MCF 10A (cell line): ENCODE data around the gene TCEA2. TPM values are rescaled to one million over a fixed set of nuclear protein-coding genes. Genes with fewer than 3 reads are reported as not detected.
A peak's percentile ranks its signal among the peaks of the same experiment; 100 is the strongest.

Experiments used
- BruUV-seq: library from RNA; stranded (reverse); fragments of 400-500 nt; replicated peaks from 2 replicates; lab custom pipeline; 2021; lab: Mats Ljungman, UMichigan
- CTCF ChIA-PET: fragments of 300-600 bp; sonication (Branson Sonifier 250); formaldehyde crosslinking; extraction: SDS; loops from one replicate; lab custom pipeline; 2021; ENCODE audit warnings: antibody characterized with exemption, inconsistent platforms; lab: Yijun Ruan, JAX
- POLR2A ChIA-PET: fragments of 300-600, 350-650 bp; sonication (Branson Sonifier 250); formaldehyde crosslinking; extraction: SDS; loops from one replicate; lab custom pipeline; 2020; ENCODE audit warnings: antibody characterized with exemption, inconsistent platforms; lab: Yijun Ruan, JAX
- DNase-seq: peaks from one replicate; pipeline ENCODE4 v3.0.0-alpha.2; 2018; ENCODE audit not compliant: unreplicated experiment
- H3K27ac Mint-ChIP-seq: one replicate; pipeline ENCODE4 v1.8.0; 2022; ENCODE audit warnings: mild to moderate bottlenecking, low read depth, mixed read lengths; ENCODE audit not compliant: unreplicated experiment
- H3K27me3 Mint-ChIP-seq: one replicate; pipeline ENCODE4 v1.8.0; 2022; ENCODE audit warnings: mixed read lengths; ENCODE audit not compliant: insufficient read depth, unreplicated experiment
- H3K36me3 Mint-ChIP-seq: one replicate; pipeline ENCODE4 v1.8.0; 2022; ENCODE audit warnings: mild to moderate bottlenecking, moderate library complexity, mixed read lengths; ENCODE audit not compliant: insufficient read depth, unreplicated experiment
- H3K4me1 Mint-ChIP-seq: one replicate; pipeline ENCODE4 v1.8.0; 2022; ENCODE audit warnings: mixed read lengths; ENCODE audit not compliant: insufficient read depth, unreplicated experiment
- H3K4me3 Mint-ChIP-seq: one replicate; pipeline ENCODE4 v1.8.0; 2022; ENCODE audit warnings: mild to moderate bottlenecking, moderate library complexity, mixed read lengths; ENCODE audit not compliant: unreplicated experiment
- H3K9me3 Mint-ChIP-seq: one replicate; pipeline ENCODE4 v1.8.0; 2022; ENCODE audit warnings: mixed read lengths; ENCODE audit not compliant: unreplicated experiment
- intact Hi-C: fragments of 100-400 bp; cut with micrococcal nuclease; formaldehyde crosslinking; loops from 2 replicates; pipeline ENCODE4 v1.14.1; 2022
- total RNA-seq: library from RNA; stranded (reverse); gene quantifications from 2 replicates; pipeline ENCODE4 v1.2.3, GENCODE V29; 2022
- TF ChIP-seq, protein P1 (sequence below): fragments of 200-600 bp; IDR thresholded peaks from one replicate; pipeline ENCODE4 v1.8.0; 2022; ENCODE audit warnings: antibody characterized with exemption, mild to moderate bottlenecking; ENCODE audit not compliant: unreplicated experiment

The TCEA2 gene
- total RNA-seq, 1 experiment from 2014 or later, result 30.8 TPM

DNA sequence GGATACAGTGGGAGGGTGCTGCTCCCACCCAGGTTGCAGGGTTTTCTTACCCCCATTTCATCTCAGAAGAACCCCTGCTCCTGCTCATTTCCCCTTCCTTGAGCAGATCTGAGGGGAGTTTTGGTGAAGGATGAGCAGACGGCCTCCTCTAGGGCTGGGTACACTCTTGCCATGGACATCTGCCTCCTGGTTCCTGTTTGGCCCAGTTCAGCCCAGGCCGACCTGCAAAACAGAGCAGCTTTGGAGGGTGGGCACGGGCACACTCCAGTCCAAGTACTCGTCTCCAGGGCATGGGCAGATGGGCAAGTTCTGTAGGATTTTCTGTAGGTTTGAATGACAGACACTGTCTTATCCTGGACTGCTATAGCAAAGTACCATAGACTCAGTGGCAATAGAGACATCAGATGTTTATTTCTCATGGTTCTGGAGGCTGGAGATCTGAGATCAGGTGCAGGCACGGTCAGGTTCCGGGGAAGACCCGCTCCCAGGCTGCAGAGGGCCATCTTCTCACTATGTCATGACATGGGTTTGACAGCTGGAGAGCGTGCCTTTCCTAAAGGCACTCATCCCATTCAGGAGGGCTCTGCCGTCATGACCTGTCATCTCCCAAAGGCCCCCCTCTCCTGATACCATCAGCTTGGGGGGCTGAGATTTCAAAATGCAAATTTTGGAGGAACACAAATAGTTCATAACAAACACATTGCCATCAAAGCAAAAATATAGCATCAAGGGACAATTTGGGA, 38.1 kb downstream of the TCEA2 start:
- H3K4me3 Mint-ChIP-seq, result no peak overlapping the region
- H3K27me3 Mint-ChIP-seq, result peaks cover 39% of the 10 kb centered on the region
- DNase-seq, result no peak
- intact Hi-C loops, result no loop called here
- CTCF ChIA-PET, result interaction anchor here (0.6 to 2.1 kb wide), 9 partner anchors 9 to 82 kb away, joined by 3 to 6 read pairs (median 3); partner anchors contain the start of gene LKAAEAR1
- TF ChIP-seq, protein P1, sequence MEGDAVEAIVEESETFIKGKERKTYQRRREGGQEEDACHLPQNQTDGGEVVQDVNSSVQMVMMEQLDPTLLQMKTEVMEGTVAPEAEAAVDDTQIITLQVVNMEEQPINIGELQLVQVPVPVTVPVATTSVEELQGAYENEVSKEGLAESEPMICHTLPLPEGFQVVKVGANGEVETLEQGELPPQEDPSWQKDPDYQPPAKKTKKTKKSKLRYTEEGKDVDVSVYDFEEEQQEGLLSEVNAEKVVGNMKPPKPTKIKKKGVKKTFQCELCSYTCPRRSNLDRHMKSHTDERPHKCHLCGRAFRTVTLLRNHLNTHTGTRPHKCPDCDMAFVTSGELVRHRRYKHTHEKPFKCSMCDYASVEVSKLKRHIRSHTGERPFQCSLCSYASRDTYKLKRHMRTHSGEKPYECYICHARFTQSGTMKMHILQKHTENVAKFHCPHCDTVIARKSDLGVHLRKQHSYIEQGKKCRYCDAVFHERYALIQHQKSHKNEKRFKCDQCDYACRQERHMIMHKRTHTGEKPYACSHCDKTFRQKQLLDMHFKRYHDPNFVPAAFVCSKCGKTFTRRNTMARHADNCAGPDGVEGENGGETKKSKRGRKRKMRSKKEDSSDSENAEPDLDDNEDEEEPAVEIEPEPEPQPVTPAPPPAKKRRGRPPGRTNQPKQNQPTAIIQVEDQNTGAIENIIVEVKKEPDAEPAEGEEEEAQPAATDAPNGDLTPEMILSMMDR, result no peak
- no peaks in the 10 kb centered on the region for H3K36me3 Mint-ChIP-seq
- no peaks in the 10 kb centered on the region for H3K4me1 Mint-ChIP-seq
- BruUV-seq, result no TSS peak
- POLR2A ChIA-PET, result no interaction called here
- H3K27ac Mint-ChIP-seq, result no peak overlapping the region
- H3K9me3 Mint-ChIP-seq, result peaks cover 8% of the 10 kb centered on the region

DNA sequence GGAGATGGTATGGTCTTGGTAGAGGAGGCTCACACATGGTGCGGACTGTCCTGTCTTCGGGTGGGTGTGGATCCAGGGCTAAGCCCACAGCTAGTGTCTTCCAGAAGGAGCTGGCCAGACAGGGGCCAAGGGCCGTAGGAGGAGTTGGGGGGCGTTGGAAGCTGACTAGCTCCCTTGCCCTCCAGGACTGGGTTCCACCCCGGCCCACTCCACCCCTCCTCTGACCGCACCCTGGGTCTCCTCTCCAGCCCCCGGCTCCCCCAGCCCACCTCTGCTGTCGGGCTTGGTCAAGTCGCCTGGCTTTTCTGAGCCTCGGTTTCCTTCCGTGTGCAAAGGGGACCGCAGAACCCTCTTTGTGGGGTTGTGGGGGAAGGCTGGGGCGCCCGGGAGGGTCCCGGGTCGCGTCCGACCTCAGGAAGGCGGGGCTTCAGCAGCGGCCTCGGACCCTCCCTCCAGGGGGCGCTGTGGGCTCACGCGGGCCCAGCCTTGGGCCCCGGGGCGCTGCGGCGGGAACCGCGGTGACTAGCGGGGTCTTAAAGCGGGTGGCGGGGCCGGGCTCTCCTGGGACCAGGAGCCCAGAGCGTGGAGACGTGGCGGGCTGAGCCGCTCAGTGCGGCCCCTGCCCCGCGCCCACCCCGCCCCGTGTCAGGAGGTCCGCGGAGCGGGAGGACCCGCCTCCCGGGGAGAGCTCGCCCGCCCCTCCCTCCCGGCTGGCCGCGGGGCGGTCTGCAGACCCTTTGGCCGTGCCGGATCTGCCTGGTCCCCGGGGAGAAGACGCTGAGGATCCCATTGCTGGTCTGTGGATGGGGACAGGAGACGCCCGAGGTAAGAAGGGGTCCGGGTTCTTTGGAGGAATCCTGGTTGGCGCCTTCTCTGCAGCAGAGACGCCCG, 39.0 kb downstream of the TCEA2 start:
- ChIA-PET CTCF (interaction anchor here (0.6 to 1.4 kb wide), 7 partner anchors 10 to 83 kb away, joined by 3 to 6 read pairs (median 3); partner anchors contain the start of gene LKAAEAR1), POLR2A (no interaction called here)
- TF ChIP-seq, protein P1, result peak; percentile 53
- peaks cover 44% of the 10 kb centered on the region for H3K27me3 Mint-ChIP-seq
- peaks cover 2% of the 10 kb centered on the region for H3K9me3 Mint-ChIP-seq
- H3K27ac Mint-ChIP-seq, result no peak overlapping the region
- no peak for DNase-seq
- H3K4me1 Mint-ChIP-seq, result no peaks in the 10 kb centered on the region
- intact Hi-C loops, result no loop called here
- no peak overlapping the region for H3K4me3 Mint-ChIP-seq
- no peaks in the 10 kb centered on the region for H3K36me3 Mint-ChIP-seq
- no TSS peak for BruUV-seq

DNA sequence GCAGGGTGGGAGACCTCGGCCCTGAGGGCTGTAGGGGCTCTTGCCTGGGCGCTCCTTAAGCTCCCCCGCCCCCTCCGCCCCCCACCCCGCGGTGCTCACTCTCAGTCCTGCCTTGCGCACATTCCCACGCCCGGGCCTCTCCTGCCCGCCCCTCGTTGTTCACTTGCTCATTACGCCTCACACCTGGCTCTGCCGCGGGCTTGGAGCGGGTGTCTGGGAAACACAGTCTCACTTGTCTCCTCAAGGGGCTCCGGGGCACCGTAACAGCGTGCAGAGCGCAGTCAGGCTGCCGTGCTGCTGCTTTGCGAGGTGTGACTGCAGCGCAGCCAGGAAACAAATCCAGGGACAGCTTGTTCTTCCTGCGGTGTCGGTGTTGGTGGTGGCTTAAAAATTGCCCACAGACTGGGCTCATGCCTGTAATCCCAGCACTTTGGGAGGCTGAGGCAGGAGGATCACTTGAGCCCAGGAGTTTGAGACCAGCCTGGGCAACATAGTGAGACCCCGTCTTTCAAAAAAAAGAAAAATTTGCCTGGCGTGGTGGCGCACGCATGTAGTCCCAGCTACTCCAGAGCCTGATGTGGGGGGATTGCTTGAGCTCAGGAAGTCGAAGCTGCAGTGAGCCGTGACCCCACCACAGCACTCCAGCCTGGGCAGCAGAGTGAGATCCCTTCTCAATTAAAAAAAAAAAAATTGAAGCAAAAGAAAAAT, 39.8 kb downstream of the TCEA2 start:
- ChIA-PET POLR2A (no interaction called here), CTCF (interaction anchor here (1.4 kb wide), 1 partner anchor 18 kb away, joined by 4 read pairs; the partner anchor contains the start of gene LKAAEAR1)
- no peak overlapping the region for H3K4me3 Mint-ChIP-seq
- no peaks in the 10 kb centered on the region for H3K9me3 Mint-ChIP-seq
- DNase-seq, result no peak
- TF ChIP-seq, protein P1, result no peak
- no TSS peak for BruUV-seq
- no peaks in the 10 kb centered on the region for H3K4me1 Mint-ChIP-seq
- H3K36me3 Mint-ChIP-seq, result no peaks in the 10 kb centered on the region
- intact Hi-C loops, result no loop called here
- peaks cover 46% of the 10 kb centered on the region for H3K27me3 Mint-ChIP-seq
- no peak overlapping the region for H3K27ac Mint-ChIP-seq
